ENCODE results near the gene CAV3. TPM values are rescaled to one million over a fixed set of nuclear protein-coding genes. Genes with fewer than 3 reads are reported as not detected.
A peak's percentile ranks its signal among the peaks of the same experiment; 100 is the strongest.

CAV3 gene
- total RNA-seq, 1 donor from 2014 or later, result not detected

GRCh38 chr3:8767667-8768363, 34.2 kb downstream of the CAV3 start:
- TF ChIP-seq, protein P1, sequence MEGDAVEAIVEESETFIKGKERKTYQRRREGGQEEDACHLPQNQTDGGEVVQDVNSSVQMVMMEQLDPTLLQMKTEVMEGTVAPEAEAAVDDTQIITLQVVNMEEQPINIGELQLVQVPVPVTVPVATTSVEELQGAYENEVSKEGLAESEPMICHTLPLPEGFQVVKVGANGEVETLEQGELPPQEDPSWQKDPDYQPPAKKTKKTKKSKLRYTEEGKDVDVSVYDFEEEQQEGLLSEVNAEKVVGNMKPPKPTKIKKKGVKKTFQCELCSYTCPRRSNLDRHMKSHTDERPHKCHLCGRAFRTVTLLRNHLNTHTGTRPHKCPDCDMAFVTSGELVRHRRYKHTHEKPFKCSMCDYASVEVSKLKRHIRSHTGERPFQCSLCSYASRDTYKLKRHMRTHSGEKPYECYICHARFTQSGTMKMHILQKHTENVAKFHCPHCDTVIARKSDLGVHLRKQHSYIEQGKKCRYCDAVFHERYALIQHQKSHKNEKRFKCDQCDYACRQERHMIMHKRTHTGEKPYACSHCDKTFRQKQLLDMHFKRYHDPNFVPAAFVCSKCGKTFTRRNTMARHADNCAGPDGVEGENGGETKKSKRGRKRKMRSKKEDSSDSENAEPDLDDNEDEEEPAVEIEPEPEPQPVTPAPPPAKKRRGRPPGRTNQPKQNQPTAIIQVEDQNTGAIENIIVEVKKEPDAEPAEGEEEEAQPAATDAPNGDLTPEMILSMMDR (conservative IDR thresholded peaks at IDR 0.05; ENCODE audit: low read depth, low read length), result peak; percentile 47
- DNase-seq (ENCODE audit: low read depth), result no peak
- H3K4me3 ChIP-seq (ENCODE audit: low read depth, low read length), result peak overlapping the region; percentile 57

DNA sequence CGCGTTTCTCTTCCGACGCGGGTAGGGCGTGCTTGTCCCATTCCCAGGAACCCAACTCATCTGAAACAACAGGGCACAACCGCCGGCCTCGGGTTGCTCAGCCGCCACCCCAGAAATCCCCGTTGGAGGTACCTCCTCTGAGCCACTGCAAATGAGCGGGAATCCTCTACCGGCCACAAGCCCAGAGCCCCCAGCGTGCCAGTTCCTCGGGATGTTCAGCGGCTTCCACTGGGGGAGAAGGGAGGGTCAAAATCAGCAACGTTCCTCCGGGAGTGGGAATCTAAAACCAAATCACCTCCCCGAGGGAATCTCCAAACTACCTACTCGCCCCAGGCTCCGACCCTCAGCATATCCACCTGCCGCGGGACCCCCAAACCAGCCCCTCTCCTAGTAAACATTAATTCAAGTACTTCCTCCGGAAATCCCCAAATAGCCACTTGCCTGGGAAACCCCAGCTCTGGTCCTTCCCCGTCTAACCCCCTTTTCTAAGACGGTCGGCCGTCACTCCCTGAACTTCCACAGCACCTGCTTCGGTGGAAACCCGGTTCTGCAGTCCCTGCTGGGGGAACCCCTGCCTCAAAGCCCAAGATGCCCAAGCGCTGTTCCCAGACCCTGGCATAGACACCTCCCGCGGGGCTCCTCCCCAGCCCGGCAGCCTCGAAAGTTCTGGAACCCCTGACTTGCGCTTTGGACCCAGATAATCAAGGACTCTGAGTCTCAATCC, 34.9 kb downstream of the CAV3 start:
- TF ChIP-seq, protein P1 (conservative IDR thresholded peaks at IDR 0.05; ENCODE audit: low read depth, low read length), result no peak
- DNase-seq (ENCODE audit: low read depth), result no peak
- peak overlapping the region; percentile 57 for H3K4me3 ChIP-seq (ENCODE audit: low read depth, low read length)

DNA sequence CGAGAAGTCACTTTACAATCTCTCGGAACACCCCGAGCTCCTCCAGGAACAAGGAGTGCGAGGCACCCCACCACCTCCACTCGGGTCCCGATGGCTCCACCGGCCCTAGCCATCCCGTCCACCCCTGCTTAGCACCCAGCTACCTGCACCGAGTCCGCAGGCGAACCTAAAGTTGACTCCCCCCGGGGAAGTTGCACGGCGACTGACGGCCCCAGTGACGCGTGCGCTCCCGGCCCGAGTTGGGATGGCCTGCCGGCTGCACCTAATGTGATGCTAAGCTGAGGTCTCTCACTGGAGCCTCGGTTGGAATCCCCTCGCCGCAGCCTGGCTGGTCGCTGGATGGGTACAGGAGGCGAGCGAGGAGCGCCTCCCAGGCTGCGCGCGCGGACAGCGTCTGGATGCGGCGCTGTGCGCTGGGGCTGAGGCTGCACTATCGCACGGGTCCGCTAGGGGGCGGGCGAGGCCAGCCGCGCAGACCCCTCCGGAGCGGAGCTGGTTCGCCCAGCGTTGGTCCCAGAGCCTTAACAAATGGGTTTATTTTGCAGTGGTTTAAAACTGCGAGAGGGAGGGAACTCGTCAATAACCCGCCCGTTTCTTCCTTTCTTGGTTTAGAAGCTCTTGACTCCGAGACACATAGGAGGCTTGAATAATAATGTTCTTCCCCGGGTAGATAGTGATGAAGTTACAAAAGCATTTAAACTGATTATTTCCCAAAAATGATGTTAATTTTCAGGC, 35.7 kb downstream of the CAV3 start, which contains the start of gene OXTR:
Gene OXTR (minus strand): TSS at position 526 of the 735 bp plus-strand sequence. CDS start 1,426 bp downstream, outside the sequence.
- TF ChIP-seq, protein P1 (conservative IDR thresholded peaks at IDR 0.05; ENCODE audit: low read depth, low read length), result peak; percentile 95
- DNase-seq (ENCODE audit: low read depth), result no peak
- peak within 1 kb of the TSS; percentile 57 for H3K4me3 ChIP-seq (ENCODE audit: low read depth, low read length)

DNA sequence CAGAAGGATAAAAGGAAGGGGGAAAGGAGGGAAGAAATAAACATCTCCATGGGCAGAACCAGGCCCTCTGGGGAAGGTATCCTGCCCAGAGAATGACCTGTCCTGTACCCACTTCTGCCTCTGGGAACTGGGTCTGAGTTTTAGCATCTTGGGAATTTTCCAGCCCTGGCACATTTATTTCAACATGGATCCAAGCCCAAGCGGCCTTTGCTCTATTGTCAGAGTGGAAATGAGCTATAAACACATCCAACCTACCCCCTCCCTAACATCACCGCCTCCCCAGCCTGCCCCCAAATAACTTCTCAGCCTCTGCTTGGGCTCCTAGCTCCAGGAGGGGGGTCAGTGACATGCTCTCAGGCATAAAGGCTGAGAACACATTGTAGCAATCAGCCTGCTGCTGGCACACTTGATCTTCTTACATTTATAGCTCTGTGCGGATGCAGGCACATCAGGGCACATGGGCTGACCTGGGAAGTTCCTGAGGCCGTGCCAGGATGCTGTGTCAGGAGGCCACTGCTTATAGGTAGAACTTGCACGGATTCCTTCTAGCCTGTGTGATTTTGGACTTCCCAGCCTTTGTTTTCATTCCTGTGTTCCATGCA, 40.4 kb downstream of the CAV3 start:
- TF ChIP-seq, protein P1 (conservative IDR thresholded peaks at IDR 0.05; ENCODE audit: low read depth, low read length), result no peak
- no peak for DNase-seq (ENCODE audit: low read depth)
- H3K4me3 ChIP-seq (ENCODE audit: low read depth, low read length), result no peak overlapping the region

GRCh38 chr3:8775181-8775580, 41.6 kb downstream of the CAV3 start:
- no peak overlapping the region for H3K4me3 ChIP-seq (ENCODE audit: low read depth, low read length)
- TF ChIP-seq, protein P1 (conservative IDR thresholded peaks at IDR 0.05; ENCODE audit: low read depth, low read length), result no peak
- no peak for DNase-seq (ENCODE audit: low read depth)

DNA sequence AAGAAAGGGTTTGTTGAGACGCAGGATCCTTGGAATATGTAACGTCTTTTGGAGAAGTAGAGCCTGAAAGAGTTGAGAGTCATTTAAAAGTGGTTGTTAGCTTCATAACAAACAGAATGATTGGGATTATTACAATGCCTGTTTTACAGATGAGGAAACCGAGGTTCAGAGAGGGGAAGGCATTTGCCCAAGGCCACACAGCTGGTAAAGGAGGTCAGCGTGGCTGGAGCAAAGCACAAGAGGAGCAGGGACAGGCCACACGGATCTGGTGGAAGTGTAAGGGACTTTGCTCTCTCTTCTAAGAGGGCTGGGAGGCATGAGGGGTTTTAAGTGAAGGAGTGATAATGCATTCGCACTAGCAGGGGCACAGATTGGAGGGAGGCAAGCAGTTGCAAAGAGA, 42.0 kb downstream of the CAV3 start:
- TF ChIP-seq, protein P1 (conservative IDR thresholded peaks at IDR 0.05; ENCODE audit: low read depth, low read length), result no peak
- no peak for DNase-seq (ENCODE audit: low read depth)
- H3K4me3 ChIP-seq (ENCODE audit: low read depth, low read length), result no peak overlapping the region
